GM04504 (cell line): ENCODE results near the gene HDAC11.

Experiments used
- DNase-seq: peaks from one replicate; pipeline ENCODE4 v3.0.0-alpha.2; 2012; ENCODE audit warnings: low read depth

Gene HDAC11

GRCh38 chr3:13525827-13526625, 45.9 kb downstream of the HDAC11 start:
- no peak for DNase-seq

- no peak for DNase-seq
Observed at GRCh38 chr3:13526626-13526949, 46.5 kb downstream of the HDAC11 start.

GRCh38 chr3:13528217-13528867, 48.2 kb downstream of the HDAC11 start:
- DNase-seq: no peak

GRCh38 chr3:13529196-13530112, 49.3 kb downstream of the HDAC11 start:
- DNase-seq: no peak

GRCh38 chr3:13530241-13531009, 50.3 kb downstream of the HDAC11 start:
- no peak for DNase-seq

- no peak for DNase-seq
Observed at GRCh38 chr3:13532085-13532484, 52.0 kb downstream of the HDAC11 start.

- DNase-seq: no peak
Observed at GRCh38 chr3:13532631-13533030, 52.5 kb downstream of the HDAC11 start.

- no peak for DNase-seq
Observed at GRCh38 chr3:13533885-13534301, 53.8 kb downstream of the HDAC11 start.

- no peak for DNase-seq
Observed at GRCh38 chr3:13535526-13535875, 55.4 kb downstream of the HDAC11 start.

GRCh38 chr3:13535905-13536304, 55.8 kb downstream of the HDAC11 start:
- no peak for DNase-seq

GRCh38 chr3:13536432-13536831, 56.3 kb downstream of the HDAC11 start:
- DNase-seq: no peak

GRCh38 chr3:13536832-13537231, 56.7 kb downstream of the HDAC11 start:
- DNase-seq: no peak

- no peak for DNase-seq
Observed at GRCh38 chr3:13537244-13537908, 57.3 kb downstream of the HDAC11 start.

GRCh38 chr3:13537909-13538296, 57.8 kb downstream of the HDAC11 start:
- DNase-seq: peak; percentile 96

- DNase-seq: no peak
Observed at GRCh38 chr3:13538520-13539291, 58.6 kb downstream of the HDAC11 start.

- DNase-seq: peak; percentile 59
Observed at GRCh38 chr3:13539292-13539638, 59.2 kb downstream of the HDAC11 start.

GRCh38 chr3:13539671-13540070, 59.6 kb downstream of the HDAC11 start:
- DNase-seq: no peak

- no peak for DNase-seq
Observed at GRCh38 chr3:13540297-13540995, 60.3 kb downstream of the HDAC11 start.

GRCh38 chr3:13541691-13542090, 61.6 kb downstream of the HDAC11 start:
- DNase-seq: no peak

GRCh38 chr3:13542142-13542541, 62.0 kb downstream of the HDAC11 start:
- no peak for DNase-seq
